K562 (cell line): ENCODE measurements around the gene CFAP92. TPM values are rescaled to one million over a fixed set of nuclear protein-coding genes. Genes with fewer than 3 reads are reported as not detected.

ENCODE experiments used
- CTBP1 ChIP-seq: fragments of 450-650 bp; IDR thresholded peaks from 2 replicates; pipeline ENCODE4 v1.6.1; 2016; ENCODE audit warnings: borderline replicate concordance
- L3MBTL2 ChIP-seq: fragments of 450-650 bp; IDR thresholded peaks from 2 replicates; pipeline ENCODE4 v1.6.1; 2016; ENCODE audit warnings: mild to moderate bottlenecking, moderate library complexity
- SMARCE1 ChIP-seq: fragments of 450-650 bp; IDR thresholded peaks from 2 replicates; pipeline ENCODE4 v1.7.1; 2016; ENCODE audit warnings: mild to moderate bottlenecking
- ZNF764 ChIP-seq: fragments of 250-450 bp; sonication (Bioruptor Pico); IDR thresholded peaks from 2 replicates; pipeline ENCODE4 v1.4.0; 2020; ENCODE audit warnings: low read depth, mild to moderate bottlenecking, moderate library complexity
- polyA plus RNA-seq, 8 experiments: library from polyadenylated mRNA; depleted of rRNA in 4 of 8; stranded (reverse) in 5 of 8; unstranded in 3 of 8; fragments of >200 nt; fragmentation: Nextera tagmentation in 2 of 8; fragmentation: Illumina TruSeq in 1 of 8; extraction: Ambion mirVana in 2 of 8; extraction: Trizol in 1 of 8; gene quantifications; 2 replicates each; pipeline versions ENCODE4 v1.2.1 to v1.2.3, GENCODE V29; 2011 to 2014; ENCODE audit warnings: inconsistent platforms in 1 of 8, missing spikeins in 1 of 8
- total RNA-seq, 7 experiments: library from RNA; depleted of rRNA in 6 of 7; stranded (reverse); fragments of >200 nt in 6 of 7; fragmentation: Illumina TruSeq in 2 of 7; extraction: Trizol in 2 of 7; gene quantifications; 2 replicates each; pipeline versions ENCODE4 v1.2.1 to v1.2.3, GENCODE V29; 2011 to 2021; ENCODE audit warnings: low replicate concordance in 1 of 7
- TF ChIP-seq, protein P1 (sequence below): IDR thresholded peaks from 3 replicates; pipeline ENCODE4 v1.6.1; 2011; ENCODE audit warnings: borderline replicate concordance, mild to moderate bottlenecking, moderate library complexity; ENCODE audit not compliant: insufficient read length; ENCODE audit errors: extremely low read depth
- TF ChIP-seq, protein P2 (sequence below): fragments of 200-800 bp; sonication (Bioruptor generic); IDR thresholded peaks from 2 replicates; pipeline ENCODE4 v1.6.1; 2017; ENCODE audit warnings: missing genetic modification characterization, missing compliant biosample characterization
- TF ChIP-seq, protein P3 (sequence below): fragments of 450-650 bp; IDR thresholded peaks from 2 replicates; pipeline ENCODE4 v1.6.1; 2016; ENCODE audit warnings: mild to moderate bottlenecking, moderate library complexity
- TF ChIP-seq, protein P4 (sequence below): fragments of 250-450 bp; sonication (Bioruptor Pico); IDR thresholded peaks from 2 replicates; pipeline ENCODE4 v1.8.0; 2022; ENCODE audit warnings: moderate library complexity, mild to moderate bottlenecking, inconsistent platforms

Gene CFAP92
- total and polyA plus RNA-seq, 9 of the 15 experiments (the other 6 are each of a cell fraction or from before 2014, with no cell fraction given) = 0.06 to 0.62 (median 0.36) TPM

DNA sequence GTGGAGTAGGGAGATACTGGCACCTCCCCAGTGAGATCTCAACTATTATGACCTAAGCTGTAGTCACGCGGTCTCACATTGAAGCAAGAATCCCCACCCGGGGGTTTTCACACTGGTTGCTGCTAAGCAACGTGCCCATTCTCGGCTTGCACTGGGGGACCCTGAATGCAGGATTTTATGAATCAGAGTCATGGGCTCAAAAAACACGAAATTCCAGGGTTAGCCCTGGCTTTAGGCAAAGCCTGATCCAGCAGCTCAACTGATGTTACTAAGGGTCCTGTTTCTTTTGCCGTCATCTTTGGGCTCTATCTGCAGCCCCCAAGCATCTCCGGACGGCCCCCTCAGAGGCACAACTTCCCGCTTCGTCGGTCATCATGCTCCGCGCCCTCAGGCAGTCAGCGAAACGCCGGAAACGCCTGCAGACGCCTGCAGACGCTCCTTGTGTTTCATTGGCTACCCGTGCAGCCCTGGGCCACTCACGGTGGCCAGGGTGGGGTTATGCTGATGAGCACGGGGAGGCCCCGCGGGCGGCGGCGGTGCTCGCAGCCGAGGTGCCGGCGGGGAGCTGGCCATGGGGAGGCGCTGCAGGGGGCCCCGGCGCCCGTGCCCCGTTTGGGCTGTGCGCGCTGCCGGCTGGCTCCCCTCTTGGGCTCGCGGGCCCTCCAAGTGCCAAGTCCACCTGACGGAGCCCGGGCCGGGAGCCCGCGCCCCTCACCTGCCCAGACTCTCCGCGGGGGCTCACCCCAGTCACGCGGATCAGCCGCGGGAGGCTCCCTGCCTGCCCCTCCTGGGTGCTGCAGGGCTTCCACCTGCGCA, 33.1 kb upstream of the CFAP92 start (continued):
- TF ChIP-seq, protein P1, sequence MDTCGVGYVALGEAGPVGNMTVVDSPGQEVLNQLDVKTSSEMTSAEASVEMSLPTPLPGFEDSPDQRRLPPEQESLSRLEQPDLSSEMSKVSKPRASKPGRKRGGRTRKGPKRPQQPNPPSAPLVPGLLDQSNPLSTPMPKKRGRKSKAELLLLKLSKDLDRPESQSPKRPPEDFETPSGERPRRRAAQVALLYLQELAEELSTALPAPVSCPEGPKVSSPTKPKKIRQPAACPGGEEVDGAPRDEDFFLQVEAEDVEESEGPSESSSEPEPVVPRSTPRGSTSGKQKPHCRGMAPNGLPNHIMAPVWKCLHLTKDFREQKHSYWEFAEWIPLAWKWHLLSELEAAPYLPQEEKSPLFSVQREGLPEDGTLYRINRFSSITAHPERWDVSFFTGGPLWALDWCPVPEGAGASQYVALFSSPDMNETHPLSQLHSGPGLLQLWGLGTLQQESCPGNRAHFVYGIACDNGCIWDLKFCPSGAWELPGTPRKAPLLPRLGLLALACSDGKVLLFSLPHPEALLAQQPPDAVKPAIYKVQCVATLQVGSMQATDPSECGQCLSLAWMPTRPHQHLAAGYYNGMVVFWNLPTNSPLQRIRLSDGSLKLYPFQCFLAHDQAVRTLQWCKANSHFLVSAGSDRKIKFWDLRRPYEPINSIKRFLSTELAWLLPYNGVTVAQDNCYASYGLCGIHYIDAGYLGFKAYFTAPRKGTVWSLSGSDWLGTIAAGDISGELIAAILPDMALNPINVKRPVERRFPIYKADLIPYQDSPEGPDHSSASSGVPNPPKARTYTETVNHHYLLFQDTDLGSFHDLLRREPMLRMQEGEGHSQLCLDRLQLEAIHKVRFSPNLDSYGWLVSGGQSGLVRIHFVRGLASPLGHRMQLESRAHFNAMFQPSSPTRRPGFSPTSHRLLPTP = peak; percentile 45
- TF ChIP-seq, protein P2, sequence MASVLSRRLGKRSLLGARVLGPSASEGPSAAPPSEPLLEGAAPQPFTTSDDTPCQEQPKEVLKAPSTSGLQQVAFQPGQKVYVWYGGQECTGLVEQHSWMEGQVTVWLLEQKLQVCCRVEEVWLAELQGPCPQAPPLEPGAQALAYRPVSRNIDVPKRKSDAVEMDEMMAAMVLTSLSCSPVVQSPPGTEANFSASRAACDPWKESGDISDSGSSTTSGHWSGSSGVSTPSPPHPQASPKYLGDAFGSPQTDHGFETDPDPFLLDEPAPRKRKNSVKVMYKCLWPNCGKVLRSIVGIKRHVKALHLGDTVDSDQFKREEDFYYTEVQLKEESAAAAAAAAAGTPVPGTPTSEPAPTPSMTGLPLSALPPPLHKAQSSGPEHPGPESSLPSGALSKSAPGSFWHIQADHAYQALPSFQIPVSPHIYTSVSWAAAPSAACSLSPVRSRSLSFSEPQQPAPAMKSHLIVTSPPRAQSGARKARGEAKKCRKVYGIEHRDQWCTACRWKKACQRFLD (CRISPR knock-in tag) = 0 out of 2 replicates have a peak, but pooled peaks have one; percentile 25
- TF ChIP-seq CTBP1 (peak; percentile 74), SMARCE1 (0 out of 2 replicates have a peak, but pooled peaks have one; percentile 10), ZNF764 (CRISPR knock-in tag) (peak; percentile 99), L3MBTL2 (peak; percentile 98)
- TF ChIP-seq, protein P3, sequence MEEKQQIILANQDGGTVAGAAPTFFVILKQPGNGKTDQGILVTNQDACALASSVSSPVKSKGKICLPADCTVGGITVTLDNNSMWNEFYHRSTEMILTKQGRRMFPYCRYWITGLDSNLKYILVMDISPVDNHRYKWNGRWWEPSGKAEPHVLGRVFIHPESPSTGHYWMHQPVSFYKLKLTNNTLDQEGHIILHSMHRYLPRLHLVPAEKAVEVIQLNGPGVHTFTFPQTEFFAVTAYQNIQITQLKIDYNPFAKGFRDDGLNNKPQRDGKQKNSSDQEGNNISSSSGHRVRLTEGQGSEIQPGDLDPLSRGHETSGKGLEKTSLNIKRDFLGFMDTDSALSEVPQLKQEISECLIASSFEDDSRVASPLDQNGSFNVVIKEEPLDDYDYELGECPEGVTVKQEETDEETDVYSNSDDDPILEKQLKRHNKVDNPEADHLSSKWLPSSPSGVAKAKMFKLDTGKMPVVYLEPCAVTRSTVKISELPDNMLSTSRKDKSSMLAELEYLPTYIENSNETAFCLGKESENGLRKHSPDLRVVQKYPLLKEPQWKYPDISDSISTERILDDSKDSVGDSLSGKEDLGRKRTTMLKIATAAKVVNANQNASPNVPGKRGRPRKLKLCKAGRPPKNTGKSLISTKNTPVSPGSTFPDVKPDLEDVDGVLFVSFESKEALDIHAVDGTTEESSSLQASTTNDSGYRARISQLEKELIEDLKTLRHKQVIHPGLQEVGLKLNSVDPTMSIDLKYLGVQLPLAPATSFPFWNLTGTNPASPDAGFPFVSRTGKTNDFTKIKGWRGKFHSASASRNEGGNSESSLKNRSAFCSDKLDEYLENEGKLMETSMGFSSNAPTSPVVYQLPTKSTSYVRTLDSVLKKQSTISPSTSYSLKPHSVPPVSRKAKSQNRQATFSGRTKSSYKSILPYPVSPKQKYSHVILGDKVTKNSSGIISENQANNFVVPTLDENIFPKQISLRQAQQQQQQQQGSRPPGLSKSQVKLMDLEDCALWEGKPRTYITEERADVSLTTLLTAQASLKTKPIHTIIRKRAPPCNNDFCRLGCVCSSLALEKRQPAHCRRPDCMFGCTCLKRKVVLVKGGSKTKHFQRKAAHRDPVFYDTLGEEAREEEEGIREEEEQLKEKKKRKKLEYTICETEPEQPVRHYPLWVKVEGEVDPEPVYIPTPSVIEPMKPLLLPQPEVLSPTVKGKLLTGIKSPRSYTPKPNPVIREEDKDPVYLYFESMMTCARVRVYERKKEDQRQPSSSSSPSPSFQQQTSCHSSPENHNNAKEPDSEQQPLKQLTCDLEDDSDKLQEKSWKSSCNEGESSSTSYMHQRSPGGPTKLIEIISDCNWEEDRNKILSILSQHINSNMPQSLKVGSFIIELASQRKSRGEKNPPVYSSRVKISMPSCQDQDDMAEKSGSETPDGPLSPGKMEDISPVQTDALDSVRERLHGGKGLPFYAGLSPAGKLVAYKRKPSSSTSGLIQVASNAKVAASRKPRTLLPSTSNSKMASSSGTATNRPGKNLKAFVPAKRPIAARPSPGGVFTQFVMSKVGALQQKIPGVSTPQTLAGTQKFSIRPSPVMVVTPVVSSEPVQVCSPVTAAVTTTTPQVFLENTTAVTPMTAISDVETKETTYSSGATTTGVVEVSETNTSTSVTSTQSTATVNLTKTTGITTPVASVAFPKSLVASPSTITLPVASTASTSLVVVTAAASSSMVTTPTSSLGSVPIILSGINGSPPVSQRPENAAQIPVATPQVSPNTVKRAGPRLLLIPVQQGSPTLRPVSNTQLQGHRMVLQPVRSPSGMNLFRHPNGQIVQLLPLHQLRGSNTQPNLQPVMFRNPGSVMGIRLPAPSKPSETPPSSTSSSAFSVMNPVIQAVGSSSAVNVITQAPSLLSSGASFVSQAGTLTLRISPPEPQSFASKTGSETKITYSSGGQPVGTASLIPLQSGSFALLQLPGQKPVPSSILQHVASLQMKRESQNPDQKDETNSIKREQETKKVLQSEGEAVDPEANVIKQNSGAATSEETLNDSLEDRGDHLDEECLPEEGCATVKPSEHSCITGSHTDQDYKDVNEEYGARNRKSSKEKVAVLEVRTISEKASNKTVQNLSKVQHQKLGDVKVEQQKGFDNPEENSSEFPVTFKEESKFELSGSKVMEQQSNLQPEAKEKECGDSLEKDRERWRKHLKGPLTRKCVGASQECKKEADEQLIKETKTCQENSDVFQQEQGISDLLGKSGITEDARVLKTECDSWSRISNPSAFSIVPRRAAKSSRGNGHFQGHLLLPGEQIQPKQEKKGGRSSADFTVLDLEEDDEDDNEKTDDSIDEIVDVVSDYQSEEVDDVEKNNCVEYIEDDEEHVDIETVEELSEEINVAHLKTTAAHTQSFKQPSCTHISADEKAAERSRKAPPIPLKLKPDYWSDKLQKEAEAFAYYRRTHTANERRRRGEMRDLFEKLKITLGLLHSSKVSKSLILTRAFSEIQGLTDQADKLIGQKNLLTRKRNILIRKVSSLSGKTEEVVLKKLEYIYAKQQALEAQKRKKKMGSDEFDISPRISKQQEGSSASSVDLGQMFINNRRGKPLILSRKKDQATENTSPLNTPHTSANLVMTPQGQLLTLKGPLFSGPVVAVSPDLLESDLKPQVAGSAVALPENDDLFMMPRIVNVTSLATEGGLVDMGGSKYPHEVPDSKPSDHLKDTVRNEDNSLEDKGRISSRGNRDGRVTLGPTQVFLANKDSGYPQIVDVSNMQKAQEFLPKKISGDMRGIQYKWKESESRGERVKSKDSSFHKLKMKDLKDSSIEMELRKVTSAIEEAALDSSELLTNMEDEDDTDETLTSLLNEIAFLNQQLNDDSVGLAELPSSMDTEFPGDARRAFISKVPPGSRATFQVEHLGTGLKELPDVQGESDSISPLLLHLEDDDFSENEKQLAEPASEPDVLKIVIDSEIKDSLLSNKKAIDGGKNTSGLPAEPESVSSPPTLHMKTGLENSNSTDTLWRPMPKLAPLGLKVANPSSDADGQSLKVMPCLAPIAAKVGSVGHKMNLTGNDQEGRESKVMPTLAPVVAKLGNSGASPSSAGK = peak; percentile 97
- TF ChIP-seq, protein P4, sequence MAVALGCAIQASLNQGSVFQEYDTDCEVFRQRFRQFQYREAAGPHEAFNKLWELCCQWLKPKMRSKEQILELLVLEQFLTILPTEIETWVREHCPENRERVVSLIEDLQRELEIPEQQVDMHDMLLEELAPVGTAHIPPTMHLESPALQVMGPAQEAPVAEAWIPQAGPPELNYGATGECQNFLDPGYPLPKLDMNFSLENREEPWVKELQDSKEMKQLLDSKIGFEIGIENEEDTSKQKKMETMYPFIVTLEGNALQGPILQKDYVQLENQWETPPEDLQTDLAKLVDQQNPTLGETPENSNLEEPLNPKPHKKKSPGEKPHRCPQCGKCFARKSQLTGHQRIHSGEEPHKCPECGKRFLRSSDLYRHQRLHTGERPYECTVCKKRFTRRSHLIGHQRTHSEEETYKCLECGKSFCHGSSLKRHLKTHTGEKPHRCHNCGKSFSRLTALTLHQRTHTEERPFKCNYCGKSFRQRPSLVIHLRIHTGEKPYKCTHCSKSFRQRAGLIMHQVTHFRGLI (CRISPR knock-in tag) = no peak
